Left ventricle myocardium superior (tissue), 1 donor: ENCODE data around the gene SDF4. TPM values are rescaled to one million over a fixed set of nuclear protein-coding genes. Genes with fewer than 3 reads are reported as not detected.

Experiments used
- ATAC-seq: fragments of 200-7000 bp; cut with Tn5 transposase; one replicate; pipeline ENCODE4 v1.9.1; 2020; ENCODE audit warnings: mild to moderate bottlenecking, moderate library complexity
- DNase-seq: peaks from one replicate; pipeline ENCODE4 v3.0.0-alpha.2; 2020
- intact Hi-C: fragments of 100-400 bp; cut with micrococcal nuclease; formaldehyde crosslinking; loops from one replicate; pipeline ENCODE4 v1.11.0; 2022
- total RNA-seq: library from RNA; stranded (reverse); fragmentation: NEBNext Ultra II Directional; extraction: Animal tissue kit (Norgen Biotek cat#: 25700); gene quantifications from one replicate; pipeline ENCODE4 v1.2.1, GENCODE V29; 2021
- donor health status: DM: no; HTN: yes; CAD: no; lungs with severe emphysema.

Gene SDF4
- total RNA-seq, 1 donor from 2014 or later: 117 TPM

DNA sequence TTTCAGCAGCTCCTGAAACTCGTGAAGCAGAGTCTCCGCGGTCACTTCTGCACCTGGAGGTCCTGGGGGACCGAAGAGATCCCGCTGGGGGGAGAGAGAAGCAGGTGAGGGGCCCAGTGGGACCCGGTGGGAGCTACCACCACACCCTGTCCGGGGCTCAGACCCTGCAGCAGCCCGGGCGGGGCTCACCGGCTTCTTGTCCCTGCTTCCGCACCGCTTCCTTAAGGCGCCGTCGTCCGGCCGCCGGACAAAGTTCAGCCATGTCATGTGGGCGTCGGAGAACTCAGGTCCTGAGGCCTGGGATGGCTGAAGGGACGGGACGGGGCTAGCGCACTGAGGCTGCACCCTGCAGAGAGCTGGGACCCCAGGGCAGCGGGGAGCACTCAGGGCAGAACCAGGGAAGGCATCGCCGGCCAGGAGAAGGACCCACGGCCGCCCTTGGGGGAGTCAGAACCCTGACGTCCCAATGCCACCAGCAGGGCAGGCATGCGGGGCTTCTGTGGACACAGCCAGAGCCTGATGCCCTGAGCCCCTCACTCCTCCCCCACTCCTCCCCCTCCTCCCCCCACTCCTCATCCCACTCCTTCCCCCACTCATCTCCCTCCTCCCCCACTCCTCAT is 12.5 kb upstream of the SDF4 start:
- intact Hi-C loops: no loop called here
- no peak for ATAC-seq

DNA sequence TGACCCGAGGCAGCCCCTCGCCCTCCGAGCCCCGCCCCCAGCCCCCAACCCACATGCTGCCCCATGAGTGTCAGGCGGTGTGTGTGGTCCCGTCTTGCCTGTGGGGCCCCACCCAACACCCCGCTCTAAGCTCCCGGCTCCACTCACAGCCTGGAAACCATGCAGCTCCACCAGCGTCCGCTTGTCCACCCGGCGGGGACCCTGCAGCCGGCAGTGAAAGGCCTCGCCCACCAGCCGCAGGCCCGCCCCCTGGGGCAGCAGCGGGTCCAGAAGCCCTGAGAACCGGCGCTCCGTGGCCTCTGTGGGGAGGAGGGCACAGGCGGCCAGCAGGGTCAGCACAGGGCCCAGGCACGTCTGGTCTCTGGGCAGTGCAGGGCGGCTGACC is 12.0 kb upstream of the SDF4 start:
- DNase-seq (no peak), ATAC-seq (no peak)
- intact Hi-C loops: no loop called here

More for the DNA sequence above, 12.5 kb upstream of the SDF4 start:
- DNase-seq: no peak

DNA sequence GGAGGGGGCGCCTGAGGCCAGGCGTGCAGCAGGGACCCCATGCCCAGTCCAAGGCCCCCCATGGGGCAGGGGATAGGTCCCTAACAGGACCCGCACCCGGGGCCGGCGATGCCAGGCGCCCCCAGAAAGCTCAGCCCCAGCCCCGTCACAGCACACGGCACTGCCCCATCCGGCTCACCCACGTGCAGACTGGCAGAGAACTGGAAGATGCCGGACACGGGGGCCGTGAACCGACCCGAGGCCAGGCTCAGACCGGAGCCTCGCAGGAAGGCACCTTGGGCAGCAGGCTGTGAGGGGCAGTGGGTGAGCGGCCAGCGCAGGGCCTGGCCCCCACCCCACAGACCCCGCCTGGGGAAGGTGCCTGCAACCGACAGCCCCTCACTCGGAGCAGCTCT is 11.5 kb upstream of the SDF4 start:
- no peak for DNase-seq
- intact Hi-C loops: no loop called here
- ATAC-seq: no peak

DNA sequence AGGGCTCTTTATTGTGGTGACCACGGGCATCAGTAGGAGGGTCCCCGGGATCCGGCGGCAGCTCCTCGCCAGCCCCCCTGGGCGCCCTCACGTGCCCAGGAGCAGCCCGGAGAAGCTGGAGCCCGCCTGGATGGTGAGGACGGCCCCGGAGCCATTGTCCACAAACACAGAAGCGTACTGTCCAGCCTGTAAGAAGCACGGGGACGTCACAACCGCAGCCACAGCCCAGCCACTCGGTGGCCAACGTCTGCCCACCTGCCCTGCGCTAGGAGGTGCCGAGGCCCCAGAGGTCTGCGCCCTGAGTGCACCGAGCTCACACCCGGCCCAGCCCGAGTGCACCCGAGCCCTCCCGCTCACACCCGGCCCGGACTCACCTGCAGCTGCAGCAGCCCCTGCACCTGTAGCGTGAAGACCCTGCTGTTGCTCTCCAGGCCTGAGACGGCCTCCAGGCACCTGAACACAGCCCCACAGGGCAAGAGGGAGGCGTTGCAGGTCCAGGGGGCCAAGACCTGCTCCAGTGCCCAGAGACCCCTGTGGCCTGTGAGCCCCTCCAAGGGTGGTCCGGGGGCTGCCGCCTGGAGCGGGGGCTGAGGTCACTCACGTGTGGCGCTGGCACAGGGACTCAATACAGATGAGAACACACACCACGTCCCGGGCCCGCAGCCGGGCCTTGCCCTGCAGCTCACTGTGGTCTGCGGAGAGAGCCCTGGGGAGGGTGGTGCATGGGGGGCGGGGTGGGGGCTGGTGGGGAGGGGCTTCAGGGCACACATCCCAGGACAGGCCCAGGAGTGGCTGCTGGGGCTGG is 10.9 kb upstream of the SDF4 start:
- intact Hi-C loops: no loop called here
- DNase-seq: no peak
- no peak for ATAC-seq

DNA sequence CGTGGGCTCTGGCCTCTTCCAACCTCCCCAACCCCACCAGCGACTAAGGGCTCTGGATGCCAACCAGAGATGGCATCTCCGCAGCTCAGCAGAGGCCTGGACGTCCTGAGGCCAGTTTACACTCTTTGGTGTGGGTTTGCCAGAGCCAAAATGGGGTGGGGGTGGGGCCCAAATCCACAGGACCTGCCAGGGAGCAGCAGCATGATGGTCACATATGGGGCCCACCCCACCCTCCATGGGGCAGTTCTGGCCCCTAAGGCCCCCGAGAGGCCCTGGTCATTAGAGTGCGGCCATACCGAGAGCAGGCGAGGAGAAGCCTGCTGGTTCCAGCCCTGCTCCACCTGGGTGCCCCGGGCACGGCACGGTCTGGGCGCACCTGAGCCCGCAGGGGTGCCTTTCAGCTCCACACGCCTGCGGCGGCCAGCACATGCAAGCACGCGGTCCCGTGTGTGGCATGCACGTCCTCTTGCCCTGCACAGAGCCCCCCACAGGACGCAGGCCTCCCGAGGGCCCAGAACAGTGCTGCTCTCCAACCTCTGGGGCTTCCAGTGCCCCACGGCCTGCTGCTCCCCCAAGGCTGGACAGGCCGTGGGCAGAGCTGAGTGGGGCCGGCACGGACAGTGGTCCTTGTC is 9.9 kb upstream of the SDF4 start:
- ATAC-seq (no peak), DNase-seq (no peak)
- intact Hi-C loops: no loop called here

DNA sequence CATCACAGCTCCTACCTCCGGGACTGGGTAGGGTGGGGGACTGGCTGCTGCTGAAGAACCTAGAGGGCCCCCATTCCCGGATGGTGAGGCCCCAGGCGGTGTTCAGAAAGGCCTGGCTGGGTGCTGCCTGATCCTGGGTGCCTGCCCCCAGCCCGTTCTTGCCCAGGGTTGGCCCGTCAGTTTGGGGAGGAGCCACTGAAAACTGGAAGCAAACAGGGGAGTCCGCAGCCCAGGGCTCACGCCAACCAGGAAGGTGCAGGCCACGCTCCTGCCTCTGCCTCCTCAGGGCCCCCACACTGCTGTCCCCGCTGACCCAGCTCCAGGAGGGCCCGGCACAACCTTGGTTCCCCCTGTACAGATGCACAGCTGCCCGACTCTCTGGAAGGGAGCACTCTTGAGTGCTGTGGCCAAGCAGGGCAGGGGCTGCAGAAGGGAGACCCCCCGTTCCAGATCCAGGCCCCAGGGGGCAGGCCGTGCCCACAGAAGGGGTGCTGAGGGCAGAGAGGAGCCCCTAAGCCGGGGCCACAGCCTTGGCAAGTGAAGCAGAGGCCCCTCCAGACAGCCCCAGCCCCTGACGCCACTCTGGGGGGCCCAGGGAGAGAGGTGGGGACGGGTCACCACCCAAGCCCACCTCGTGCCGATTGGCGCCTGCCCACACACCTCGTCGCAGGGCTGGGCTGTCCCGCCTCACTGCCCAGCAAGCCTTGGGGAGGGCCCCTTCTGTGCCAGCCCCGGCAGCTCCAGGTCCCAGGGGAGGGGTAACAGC is 9.2 kb upstream of the SDF4 start:
- ATAC-seq (no peak), DNase-seq (no peak)
- intact Hi-C loops: no loop called here

DNA sequence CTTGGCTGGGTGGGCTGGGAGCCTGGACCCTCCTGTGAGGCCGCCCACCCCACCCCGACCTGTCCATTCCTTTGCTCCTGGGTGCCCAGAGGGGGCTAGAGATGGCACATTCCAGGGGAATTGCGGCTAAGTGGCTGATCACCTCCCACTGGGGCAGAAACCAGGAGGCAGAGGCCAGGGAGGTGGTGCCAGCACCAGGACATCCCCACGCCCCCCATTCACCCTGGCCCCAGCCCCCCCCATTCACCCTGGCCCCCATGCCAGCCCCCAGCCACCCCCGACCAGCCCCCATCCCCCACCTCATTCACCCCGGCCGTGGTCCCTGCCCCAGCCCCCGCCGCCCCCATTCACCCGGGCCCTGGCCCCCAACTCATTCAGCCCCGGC is 8.5 kb upstream of the SDF4 start:
- intact Hi-C loops: no loop called here
- ATAC-seq (no peak), DNase-seq (no peak)

DNA sequence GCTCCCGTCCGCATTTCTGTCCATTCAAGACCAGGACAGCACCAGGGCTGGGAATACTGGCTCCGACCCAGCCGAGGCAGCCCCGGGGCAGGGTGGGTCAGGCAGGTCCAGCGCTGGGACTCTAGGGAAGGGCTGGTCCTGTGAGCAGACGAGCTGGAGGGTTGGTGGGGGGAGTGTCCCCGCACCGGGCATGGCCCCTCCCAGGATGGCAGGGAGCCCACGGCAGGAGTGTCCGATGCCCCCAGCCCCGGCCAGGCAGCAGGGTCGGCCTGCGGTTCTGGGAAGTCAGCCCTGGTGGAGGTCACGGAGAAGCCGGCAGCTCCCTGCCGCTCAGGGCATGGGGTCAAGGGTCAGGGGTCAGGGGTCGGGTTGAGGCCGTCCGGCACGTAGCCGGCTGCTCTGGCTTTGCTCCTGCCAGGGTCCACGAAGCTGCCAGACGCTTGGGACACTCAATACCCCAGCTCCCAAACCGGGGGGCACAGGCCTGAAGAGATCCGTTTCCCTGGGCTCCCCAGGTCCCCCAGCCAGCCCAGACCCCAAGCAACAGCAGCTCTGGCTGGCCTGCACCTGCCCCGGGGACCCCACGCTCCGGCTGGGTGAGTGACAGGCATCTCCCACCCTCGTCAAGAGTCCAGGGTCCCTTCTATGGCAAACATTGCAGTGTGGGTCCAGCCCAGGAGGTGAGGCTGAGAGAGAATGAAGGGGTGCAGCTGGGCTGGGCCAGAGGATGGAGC is 8.0 kb upstream of the SDF4 start:
- intact Hi-C loops: no loop called here
- DNase-seq: no peak
- ATAC-seq: no peak

DNA sequence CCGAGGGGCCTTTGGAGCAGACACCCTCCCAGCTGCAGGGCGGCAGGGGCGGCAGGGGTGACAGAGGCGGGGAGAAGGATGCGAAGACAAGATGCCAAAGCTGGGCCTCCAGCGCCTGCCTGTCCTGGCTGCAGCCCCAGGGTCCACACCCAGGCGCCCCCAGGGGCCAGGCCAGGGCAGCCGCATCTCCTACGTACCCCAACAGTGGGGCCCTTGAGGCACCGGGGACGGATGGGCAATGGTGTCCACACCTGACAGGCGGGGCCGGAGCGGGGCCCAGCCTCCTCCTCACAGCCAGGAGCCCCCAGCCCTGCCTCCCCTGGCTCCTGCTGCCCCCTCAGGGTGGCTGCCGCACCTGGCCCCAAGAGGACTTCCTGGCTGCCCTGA is 7.4 kb upstream of the SDF4 start:
- no peak for ATAC-seq
- no peak for DNase-seq
- intact Hi-C loops: no loop called here

DNA sequence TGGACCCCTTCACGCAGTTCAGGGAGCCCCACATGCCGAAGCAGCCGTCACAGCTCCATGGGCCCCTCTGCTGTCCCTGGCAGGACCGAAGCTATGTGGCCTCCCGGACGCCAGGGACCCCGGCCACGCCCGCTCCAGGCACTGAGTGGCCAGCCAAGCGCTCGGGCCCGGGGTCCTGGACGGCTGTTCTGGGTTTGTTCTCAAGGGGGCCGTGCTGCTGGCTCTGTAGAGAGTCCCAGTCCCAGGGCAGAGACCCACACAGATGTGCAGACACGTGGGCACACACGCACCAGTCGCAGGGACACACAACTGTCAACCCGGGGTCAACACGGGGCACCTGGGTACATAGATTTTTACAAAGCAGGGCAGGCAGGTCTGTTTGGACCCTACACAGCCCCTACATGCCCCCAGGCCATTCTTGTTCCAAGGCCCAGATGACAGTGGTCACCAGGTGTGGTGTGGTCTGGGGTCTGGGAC is 6.9 kb upstream of the SDF4 start:
- intact Hi-C loops: no loop called here
- ATAC-seq (no peak), DNase-seq (no peak)

DNA sequence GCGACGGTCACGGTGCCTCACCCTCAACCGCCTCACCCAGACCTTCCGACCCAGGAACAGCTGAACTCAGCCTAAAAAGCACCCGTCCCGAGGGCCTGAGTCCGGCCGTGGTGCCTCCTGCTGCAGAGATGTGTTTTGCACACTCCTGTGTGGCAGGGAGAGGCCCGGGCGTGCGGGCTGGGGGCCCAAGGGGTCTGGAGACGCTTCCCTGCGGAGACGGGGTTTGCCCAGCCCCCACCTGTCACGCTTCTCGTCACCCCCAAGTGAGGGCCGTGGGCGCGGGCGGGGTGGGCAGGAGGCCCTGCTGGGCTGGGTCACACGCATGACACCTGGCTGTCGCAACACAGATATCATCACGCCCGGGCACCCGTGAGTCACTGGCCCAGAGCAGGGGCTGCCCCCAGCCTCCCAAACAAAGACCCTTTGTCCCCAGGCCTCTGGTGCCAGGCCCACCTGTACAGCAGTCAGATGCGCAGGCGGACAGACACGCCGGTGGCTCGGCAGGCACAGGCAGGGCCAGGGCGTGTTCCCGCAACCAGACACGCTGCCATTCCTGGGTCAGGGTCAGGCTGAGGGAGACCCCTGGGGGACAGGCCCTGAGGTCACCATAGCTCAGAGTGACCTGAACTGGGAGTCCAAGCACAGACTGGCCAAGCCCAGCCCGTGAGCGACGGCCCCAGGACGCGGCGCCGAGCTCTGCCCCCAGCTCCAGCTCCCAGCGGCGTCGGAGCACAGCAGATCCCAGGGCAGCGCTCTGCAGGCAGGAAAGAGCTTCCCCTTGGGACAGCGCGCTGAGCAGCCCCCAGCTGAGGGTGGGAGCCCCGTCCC is 6.3 kb upstream of the SDF4 start:
- intact Hi-C loops: no loop called here
- DNase-seq: no peak
- ATAC-seq: no peak

DNA sequence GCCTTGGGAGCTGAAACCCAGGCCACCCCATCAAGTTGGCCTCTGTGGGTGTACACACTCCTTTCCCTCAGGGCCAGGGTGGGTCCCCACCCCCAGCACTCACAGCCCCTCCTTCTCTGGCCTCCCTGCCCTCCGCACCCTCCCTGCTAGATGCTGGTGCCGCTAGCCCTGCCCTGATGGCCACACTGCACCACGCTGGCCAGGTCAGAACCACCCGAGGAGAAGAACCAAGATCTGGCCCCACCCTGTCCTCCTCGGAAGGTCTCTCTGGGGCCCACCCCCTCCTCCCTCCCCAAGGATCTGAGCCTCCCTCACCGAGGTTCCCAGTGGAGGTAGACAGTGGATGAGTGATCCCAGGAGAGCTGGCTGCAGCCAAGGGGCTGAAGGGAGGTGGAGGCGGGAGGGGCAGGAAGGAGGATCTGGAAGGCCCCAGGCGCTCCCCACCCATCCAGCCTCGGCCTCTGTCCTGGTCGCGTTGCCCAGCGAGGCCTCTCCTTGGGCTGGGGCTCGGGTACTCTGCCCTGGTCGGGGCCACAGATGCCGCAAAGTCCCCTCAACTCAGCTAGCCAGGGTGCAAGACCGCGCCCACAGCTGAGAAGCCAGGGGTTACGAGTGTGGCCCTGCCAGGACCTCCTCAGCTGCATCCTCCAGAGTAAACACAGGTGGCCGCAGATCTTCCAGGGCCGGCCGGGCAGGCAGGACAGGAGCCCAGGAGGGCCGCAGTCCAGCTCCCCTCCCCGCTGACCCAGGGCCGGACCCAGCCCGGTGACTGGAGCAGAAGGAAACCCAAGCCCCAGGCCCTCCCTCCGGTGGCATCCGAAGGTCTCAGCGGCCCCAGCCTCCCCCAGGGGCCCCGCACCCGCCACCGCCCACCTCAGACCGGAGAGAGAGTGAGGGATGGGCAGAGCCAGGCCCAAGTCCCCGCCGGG is 5.4 kb upstream of the SDF4 start:
- intact Hi-C loops: no loop called here
- ATAC-seq (no peak), DNase-seq (no peak)

DNA sequence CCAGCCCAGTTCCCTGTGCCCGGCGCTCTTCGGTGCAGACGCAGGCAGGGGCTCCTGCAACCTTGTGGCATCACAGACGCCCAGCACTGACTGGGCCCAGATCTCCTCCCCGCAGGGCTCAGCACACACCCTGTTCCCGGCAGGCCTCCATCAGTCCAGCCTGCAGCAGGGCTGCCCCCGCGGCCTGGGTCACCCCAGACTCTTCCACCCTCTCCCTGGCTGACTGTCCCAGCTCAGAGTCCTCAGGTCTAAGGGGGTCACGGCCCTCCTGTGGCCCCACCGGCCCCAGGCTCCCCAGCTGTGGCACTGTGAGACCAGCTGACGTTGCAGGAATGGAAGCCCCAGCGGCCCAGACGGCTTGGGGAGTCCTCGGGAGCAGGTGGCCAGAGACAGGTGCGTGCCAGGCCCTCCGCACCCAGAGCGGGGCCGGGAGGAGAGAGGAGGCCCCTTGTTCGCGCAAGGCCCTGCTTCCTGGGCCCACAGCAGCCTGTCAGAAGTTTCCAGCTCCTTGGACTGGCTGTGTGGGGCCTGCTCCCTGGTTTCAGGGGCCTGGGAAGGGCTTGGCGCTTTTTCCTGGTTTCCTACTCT is 4.5 kb upstream of the SDF4 start:
- intact Hi-C loops: no loop called here
- no peak for DNase-seq
- ATAC-seq: no peak

DNA sequence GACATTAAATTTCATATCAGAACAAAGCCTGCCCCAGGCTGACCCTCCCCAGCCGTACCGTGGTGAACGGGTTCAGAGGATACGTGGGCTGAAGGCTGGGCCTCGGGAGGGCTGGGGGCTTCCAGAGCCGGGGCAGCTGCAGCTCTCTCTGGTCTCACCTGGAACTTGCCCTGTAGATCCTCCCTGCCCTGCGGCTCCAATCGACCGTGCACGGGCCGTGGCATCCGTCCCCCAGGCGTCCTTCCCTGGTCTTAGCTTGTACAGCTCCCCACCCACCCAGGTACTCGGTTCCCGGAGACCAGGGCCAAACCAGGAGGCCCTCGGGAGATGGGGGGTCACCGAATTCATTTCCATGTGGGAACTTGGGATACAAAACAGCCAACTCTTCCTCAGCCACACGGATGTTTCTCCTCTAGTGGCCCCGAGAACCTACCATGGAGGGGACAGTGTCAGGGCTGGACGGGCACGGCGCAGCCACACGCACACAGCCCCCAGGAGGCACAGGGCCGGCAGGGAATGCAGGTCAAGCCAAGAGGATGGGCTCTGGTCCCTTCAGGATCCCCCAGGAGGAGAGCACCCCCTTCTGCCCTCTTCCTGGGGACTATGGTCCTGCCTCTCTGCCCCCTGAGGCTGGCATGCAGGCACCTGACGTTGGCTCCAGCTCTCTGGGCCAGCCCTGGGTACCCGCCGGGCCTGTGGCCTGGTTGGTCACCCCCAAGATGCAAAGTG is 3.4 kb upstream of the SDF4 start:
- no peak for DNase-seq
- intact Hi-C loops: no loop called here
- no peak for ATAC-seq

DNA sequence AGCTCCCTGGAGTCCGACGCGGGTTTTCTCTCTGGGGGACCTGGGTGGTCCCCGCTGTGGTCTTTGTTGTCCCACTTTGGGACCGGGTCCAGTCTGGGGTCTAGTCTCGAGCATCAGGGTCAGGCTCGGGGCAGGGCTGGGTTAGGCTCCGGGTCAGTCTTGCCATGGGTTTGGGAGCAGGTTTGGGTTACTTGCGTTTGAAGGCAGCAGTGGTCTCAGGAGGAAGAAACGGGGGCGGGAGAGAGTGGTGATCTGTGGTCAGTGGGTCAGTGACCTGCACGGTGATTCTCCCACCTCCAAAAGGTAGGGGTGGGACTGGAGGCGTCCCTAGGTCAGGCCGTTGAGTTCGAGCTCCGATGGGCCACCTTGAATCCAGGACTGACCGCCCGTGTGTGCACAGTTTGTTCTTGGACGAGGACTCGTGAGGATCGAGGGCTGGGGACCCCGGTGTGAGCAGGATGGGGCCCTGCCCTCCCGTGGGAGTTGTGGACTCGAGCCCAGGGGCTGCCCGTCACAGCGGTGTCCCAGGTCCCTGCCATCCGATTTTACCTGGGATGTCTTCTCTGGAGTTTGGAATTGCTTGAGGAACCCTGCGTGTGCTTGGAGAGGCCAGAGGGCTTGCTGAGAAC is 2.5 kb upstream of the SDF4 start:
- ATAC-seq: no peak
- intact Hi-C loops: no loop called here
- DNase-seq: no peak

DNA sequence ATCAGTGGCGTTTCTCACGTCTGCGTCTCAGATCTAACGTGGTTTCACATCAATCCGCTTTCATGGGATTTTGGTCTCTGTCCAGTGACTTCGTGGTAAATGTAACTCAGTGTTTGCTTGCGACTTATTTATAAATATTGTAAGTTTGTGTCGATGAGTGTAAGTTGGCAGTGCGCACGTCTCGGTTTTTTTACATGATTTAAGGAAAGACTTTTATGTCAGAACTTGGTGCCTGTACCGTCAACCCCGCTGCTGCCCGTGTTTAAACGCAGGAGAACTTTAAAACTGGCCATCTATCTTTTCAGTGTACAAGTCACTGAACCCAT is 1.7 kb upstream of the SDF4 start:
- DNase-seq (no peak), ATAC-seq (no peak)
- intact Hi-C loops: no loop called here
